DOHH2 (cell line): ENCODE data around the gene NSG2.

ENCODE experiments used
- H3F3A ChIP-seq: fragments of 200-600 bp; sonication (generic), shearing (Covaris generic); 2 replicates; pipeline ENCODE4 v1.6.0; 2016; ENCODE audit warnings: antibody characterized with exemption, mild to moderate bottlenecking; ENCODE audit not compliant: control insufficient read depth, insufficient read depth
- H3K27ac ChIP-seq: fragments of 200-600 bp; sonication (generic); 2 replicates; pipeline ENCODE4 v1.5.1; 2014; ENCODE audit warnings: low read depth, mild to moderate bottlenecking, low read length, moderate library complexity
- H3K27me3 ChIP-seq: fragments of 200-600 bp; sonication (generic); 2 replicates; pipeline ENCODE4 v1.6.1; 2014; ENCODE audit warnings: mild to moderate bottlenecking, low read length, mixed read lengths; ENCODE audit not compliant: control insufficient read depth
- H3K36me3 ChIP-seq: fragments of 200-600 bp; sonication (generic); 2 replicates; pipeline ENCODE4 v1.6.1; 2014; ENCODE audit warnings: mild to moderate bottlenecking, low read length, moderate library complexity, mixed read lengths; ENCODE audit not compliant: control insufficient read depth
- H3K4me1 ChIP-seq: fragments of 200-600 bp; sonication (generic); 2 replicates; pipeline ENCODE4 v1.6.1; 2014; ENCODE audit warnings: mild to moderate bottlenecking, low read length, mixed read lengths; ENCODE audit not compliant: control insufficient read depth
- H3K4me2 ChIP-seq: fragments of 200-600 bp; sonication (generic); 2 replicates; pipeline ENCODE4 v1.6.0; 2014; ENCODE audit warnings: mild to moderate bottlenecking, low read length, moderate library complexity
- H3K4me3 ChIP-seq: fragments of 200-600 bp; sonication (generic); 2 replicates; pipeline ENCODE4 v1.5.1; 2014; ENCODE audit warnings: mild to moderate bottlenecking, low read length, mixed read lengths
- H3K79me2 ChIP-seq: fragments of 200-600 bp; sonication (generic); 2 replicates; pipeline ENCODE4 v1.6.1; 2014; ENCODE audit warnings: mild to moderate bottlenecking, low read length, mixed read lengths; ENCODE audit not compliant: control insufficient read depth
- H3K9me2 ChIP-seq: fragments of 200-600 bp; sonication (generic); replicated peaks from 2 replicates; pipeline ENCODE4 v1.6.1; 2014; ENCODE audit warnings: mild to moderate bottlenecking, low read length, mixed read lengths; ENCODE audit not compliant: control insufficient read depth
- H3K9me3 ChIP-seq: fragments of 200-600 bp; sonication (generic); 2 replicates; pipeline ENCODE4 v1.6.1; 2014; ENCODE audit warnings: antibody characterized with exemption, low read length, mixed read lengths; ENCODE audit not compliant: control insufficient read depth, insufficient read depth
- H4K20me1 ChIP-seq: fragments of 200-600 bp; sonication (generic); 2 replicates; pipeline ENCODE4 v1.6.0; 2014; ENCODE audit warnings: low read depth, mild to moderate bottlenecking, antibody characterized with exemption, low read length, moderate library complexity; ENCODE audit not compliant: control insufficient read depth, insufficient read depth
- CTCF ChIP-seq: fragments of 200-600 bp; sonication (generic); IDR thresholded peaks from one replicate; pipeline ENCODE4 v1.5.1; 2014; ENCODE audit warnings: antibody characterized with exemption, mild to moderate bottlenecking, low read depth, low read length; ENCODE audit not compliant: poor library complexity, severe bottlenecking
- EZH2phosphoT487 ChIP-seq: fragments of 200-600 bp; sonication (generic); IDR thresholded peaks from 2 replicates; pipeline ENCODE4 v1.6.1; 2017; ENCODE audit warnings: borderline replicate concordance, mild to moderate bottlenecking, antibody characterized with exemption, low read length, moderate library complexity, mixed read lengths

The NSG2 gene

GRCh38 chr5:174045470-174046025 lies at the start of gene NSG2:
NSG2 (plus strand) TSS chr5:174045706; CDS start chr5:174046756, 1,050 bp downstream.
- Histone ChIP-seq H3K9me2 (no peaks in the 10 kb centered on the region), H3K4me2 (no peak within 1 kb of the TSS)
- TF ChIP-seq CTCF (peak; percentile 77), EZH2phosphoT487 (no peak)

GRCh38 chr5:173997331-173997730 lies 48.2 kb upstream of the NSG2 start:
- TF ChIP-seq EZH2phosphoT487: no peak
- TF ChIP-seq CTCF: no peak
- peaks cover 29% of the 10 kb centered on the region for H3K27me3 ChIP-seq

More at GRCh38 chr5:174045470-174046025, at the start of gene NSG2:
- Histone ChIP-seq H3F3A (no peaks in the 10 kb centered on the region), H4K20me1 (no peaks in the 10 kb centered on the region), H3K36me3 (no peaks in the 10 kb centered on the region), H3K4me3 (no peak within 1 kb of the TSS), H3K9me3 (no peaks in the 10 kb centered on the region), H3K27ac (no peak within 1 kb of the TSS), H3K27me3 (no peaks in the 10 kb centered on the region; the same call in 1 of the 2 replicates), H3K4me1 (no peaks in the 10 kb centered on the region), H3K79me2 (no peaks in the 10 kb centered on the region)

GRCh38 chr5:173998531-173998930 lies 47.0 kb upstream of the NSG2 start:
- Histone ChIP-seq H3K9me3 (no peaks in the 10 kb centered on the region), H3K4me3 (no peak overlapping the region), H3K4me2 (no peak overlapping the region), H3K4me1 (no peaks in the 10 kb centered on the region), H3K36me3 (no peaks in the 10 kb centered on the region), H4K20me1 (no peaks in the 10 kb centered on the region), H3F3A (no peaks in the 10 kb centered on the region), H3K79me2 (no peaks in the 10 kb centered on the region), H3K27ac (no peak overlapping the region), H3K27me3 (peaks cover 34% of the 10 kb centered on the region), H3K9me2 (no peaks in the 10 kb centered on the region)
- TF ChIP-seq CTCF (no peak), EZH2phosphoT487 (no peak)

More at GRCh38 chr5:173997331-173997730, 48.2 kb upstream of the NSG2 start:
- no peaks in the 10 kb centered on the region for H3K9me3 ChIP-seq
- no peaks in the 10 kb centered on the region for H3K4me1 ChIP-seq
- H3K9me2 ChIP-seq: no peaks in the 10 kb centered on the region
- no peak overlapping the region for H3K4me2 ChIP-seq
- H3K79me2 ChIP-seq: no peaks in the 10 kb centered on the region
- H3F3A ChIP-seq: no peaks in the 10 kb centered on the region
- H4K20me1 ChIP-seq: no peaks in the 10 kb centered on the region
- H3K36me3 ChIP-seq: no peaks in the 10 kb centered on the region
- no peak overlapping the region for H3K27ac ChIP-seq
- H3K4me3 ChIP-seq: no peak overlapping the region
